DND-41 (cell line): ENCODE data around the gene CHAC2.
A peak's percentile ranks its signal among the peaks of the same experiment; 100 is the strongest.

Experiments used
- ATAC-seq: fragments of 200-7000 bp; cut with Tn5 transposase; 3 replicates; pipeline ENCODE4 v1.9.1; 2021; ENCODE audit warnings: low read depth; ENCODE audit not compliant: insufficient read depth
- DNase-seq: peaks from one replicate; pipeline ENCODE4 v3.0.0-alpha.2; 2020
- H2AFZ ChIP-seq: 2 replicates; pipeline ENCODE4 v1.6.0; 2012; ENCODE audit warnings: low read depth, low read length
- H3K27ac ChIP-seq: 2 replicates; pipeline ENCODE4 v1.5.1; 2012; ENCODE audit warnings: low read length, inconsistent platforms
- H3K27me3 ChIP-seq: fragments of 200-600 bp; sonication (generic); 2 replicates; pipeline ENCODE4 v1.6.0; 2012; ENCODE audit warnings: low read length, mild to moderate bottlenecking, inconsistent platforms; ENCODE audit not compliant: insufficient read depth, poor library complexity
- H3K36me3 ChIP-seq: 2 replicates; pipeline ENCODE4 v1.5.1; 2012; ENCODE audit warnings: low read length, inconsistent platforms; ENCODE audit not compliant: insufficient read depth
- H3K4me1 ChIP-seq: 2 replicates; pipeline ENCODE4 v1.5.1; 2012; ENCODE audit warnings: mild to moderate bottlenecking, low read length; ENCODE audit not compliant: insufficient read depth
- H3K4me2 ChIP-seq: 2 replicates; pipeline ENCODE4 v1.6.0; 2012; ENCODE audit warnings: mild to moderate bottlenecking, moderate library complexity, low read length, inconsistent platforms; ENCODE audit not compliant: insufficient read depth
- H3K4me3 ChIP-seq, 2 experiments: fragments of 200-600 bp in 1 of 2; shearing (Covaris generic) in 1 of 2; 2 replicates each; pipeline ENCODE4 v1.5.1; 2012 to 2016; ENCODE audit warnings: inconsistent platforms in 2 of 2, low read length in 2 of 2, mild to moderate bottlenecking in 2 of 2, low read depth in 1 of 2, moderate library complexity in 1 of 2
- H3K79me2 ChIP-seq: 2 replicates; pipeline ENCODE4 v1.6.0; 2012; ENCODE audit warnings: low read length, inconsistent platforms; ENCODE audit not compliant: insufficient read depth
- H3K9ac ChIP-seq: 2 replicates; pipeline ENCODE4 v1.6.0; 2012; ENCODE audit warnings: low read depth, mild to moderate bottlenecking, inconsistent platforms, low read length, moderate library complexity
- H3K9me3 ChIP-seq: 2 replicates; pipeline ENCODE4 v1.5.1; 2012; ENCODE audit warnings: low read length, moderate library complexity, mild to moderate bottlenecking, inconsistent platforms; ENCODE audit not compliant: insufficient read depth, severe bottlenecking
- H4K20me1 ChIP-seq: 2 replicates; pipeline ENCODE4 v1.6.0; 2012; ENCODE audit warnings: low read length; ENCODE audit not compliant: insufficient read depth
- CTCF ChIP-seq: IDR thresholded peaks from 2 replicates; pipeline ENCODE4 v1.5.1; 2012; ENCODE audit warnings: borderline replicate concordance, low read length, moderate library complexity, mild to moderate bottlenecking; ENCODE audit not compliant: poor library complexity, severe bottlenecking; ENCODE audit errors: extremely low read depth
- EZH2 ChIP-seq: IDR thresholded peaks from 3 replicates; pipeline ENCODE4 v1.6.1; 2012; ENCODE audit warnings: borderline replicate concordance, low read depth, mild to moderate bottlenecking, moderate library complexity, low read length, inconsistent platforms; ENCODE audit not compliant: severe bottlenecking

CHAC2 gene

GRCh38 chr2:53769318-53769945, 1.8 kb downstream of the CHAC2 start:
- peaks cover 86% of the 10 kb centered on the region for H3K79me2 ChIP-seq
- no peak for DNase-seq
- no peaks in the 10 kb centered on the region; the same call in 1 of the 2 replicates for H4K20me1 ChIP-seq
- H3K9me3 ChIP-seq = no peaks in the 10 kb centered on the region
- no peak overlapping the region for H2AFZ ChIP-seq
- peak overlapping the region; percentile 92 for H3K9ac ChIP-seq
- no peak for ATAC-seq
- H3K4me2 ChIP-seq = peak overlapping the region; percentile 91
- H3K27me3 ChIP-seq = no peaks in the 10 kb centered on the region
- peak overlapping the region; percentile 95 for H3K27ac ChIP-seq
- peaks cover 38% of the 10 kb centered on the region for H3K4me1 ChIP-seq
- TF ChIP-seq CTCF (no peak), EZH2 (no peak)
- peaks cover 28% of the 10 kb centered on the region for H3K36me3 ChIP-seq
- H3K4me3 ChIP-seq = peak overlapping the region in 1 of 2 experiments; percentile 84; a peak in 3 of 4 replicates

- no peak overlapping the region for H3K4me3 ChIP-seq
- TF ChIP-seq EZH2 = no peak
- no peak for TF ChIP-seq CTCF
- ATAC-seq (no peak), DNase-seq (no peak)
- no peaks in the 10 kb centered on the region for H3K27me3 ChIP-seq
- peaks cover 31% of the 10 kb centered on the region for H3K36me3 ChIP-seq
- peaks cover 38% of the 10 kb centered on the region for H3K4me1 ChIP-seq
- no peak overlapping the region for H2AFZ ChIP-seq
- H3K9me3 ChIP-seq = no peaks in the 10 kb centered on the region
- H3K79me2 ChIP-seq = peaks cover 94% of the 10 kb centered on the region
- peak overlapping the region; percentile 91; the same call in 1 of the 2 replicates for H3K4me2 ChIP-seq
- no peak overlapping the region for H3K9ac ChIP-seq
- H3K27ac ChIP-seq = no peak overlapping the region
- H4K20me1 ChIP-seq = no peaks in the 10 kb centered on the region; the same call in 1 of the 2 replicates
These were observed 2.7 kb downstream of the CHAC2 start for GRCh38 chr2:53770264-53770663.

- TF ChIP-seq EZH2 = no peak
- no peak for TF ChIP-seq CTCF
- no peak overlapping the region for H3K9ac ChIP-seq
- no peak overlapping the region for H3K4me3 ChIP-seq
- no peaks in the 10 kb centered on the region; the same call in 1 of the 2 replicates for H4K20me1 ChIP-seq
- H3K27ac ChIP-seq = no peak overlapping the region
- peaks cover 97% of the 10 kb centered on the region for H3K79me2 ChIP-seq
- ATAC-seq = no peak
- H3K4me2 ChIP-seq = no peak overlapping the region
- H3K9me3 ChIP-seq = no peaks in the 10 kb centered on the region
- DNase-seq = no peak
- peaks cover 62% of the 10 kb centered on the region for H3K36me3 ChIP-seq
- H3K27me3 ChIP-seq = no peaks in the 10 kb centered on the region
- H3K4me1 ChIP-seq = no peaks in the 10 kb centered on the region
- H2AFZ ChIP-seq = no peak overlapping the region
These were observed 9.5 kb downstream of the CHAC2 start for GRCh38 chr2:53777134-53777533.
